Ramos (cell line): ENCODE results near the gene EHMT1.

Source experiments
- in situ Hi-C: fragments of 300-500 bp; cut with MboI; formaldehyde crosslinking; loops from one replicate; pipeline ENCODE4 v1.14.3; 2022; ENCODE audit warnings: low sequenced_read_pairs; ENCODE audit not compliant: unreplicated experiment

EHMT1 gene

DNA sequence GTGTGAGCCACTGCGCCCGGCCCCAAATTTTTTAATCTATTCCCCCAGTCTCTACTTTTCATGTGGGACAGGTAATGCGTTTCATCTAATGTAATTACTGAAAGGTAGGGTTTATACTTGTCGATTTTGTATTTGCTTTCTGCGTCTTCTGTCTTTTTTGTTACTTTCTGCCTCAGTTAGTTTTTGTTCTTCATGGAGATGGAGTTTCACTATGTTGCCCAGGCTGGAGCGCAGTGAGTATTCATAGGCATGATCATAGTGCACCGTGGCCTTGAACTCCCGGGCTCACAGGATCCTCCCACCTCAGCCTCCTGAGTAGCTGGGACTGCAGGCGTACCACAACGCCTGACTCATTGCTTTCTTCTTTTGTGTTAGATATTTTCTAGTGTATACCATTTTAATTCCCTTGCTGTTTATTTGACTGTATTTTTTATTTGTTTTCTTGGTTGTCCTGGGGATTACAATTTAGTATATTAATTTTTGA, 23.4 kb downstream of the EHMT1 start:
- in situ Hi-C loops: no loop called here

GRCh38 chr9:137642892-137643291, 24.1 kb downstream of the EHMT1 start:
- in situ Hi-C loops: no loop called here

- in situ Hi-C loops: no loop called here
Measured at GRCh38 chr9:137643921-137644320, 25.1 kb downstream of the EHMT1 start.

- in situ Hi-C loops: no loop called here
Measured at GRCh38 chr9:137645211-137645610, 26.4 kb downstream of the EHMT1 start.

- in situ Hi-C loops: no loop called here
Measured at GRCh38 chr9:137646341-137646740, 27.5 kb downstream of the EHMT1 start.

DNA sequence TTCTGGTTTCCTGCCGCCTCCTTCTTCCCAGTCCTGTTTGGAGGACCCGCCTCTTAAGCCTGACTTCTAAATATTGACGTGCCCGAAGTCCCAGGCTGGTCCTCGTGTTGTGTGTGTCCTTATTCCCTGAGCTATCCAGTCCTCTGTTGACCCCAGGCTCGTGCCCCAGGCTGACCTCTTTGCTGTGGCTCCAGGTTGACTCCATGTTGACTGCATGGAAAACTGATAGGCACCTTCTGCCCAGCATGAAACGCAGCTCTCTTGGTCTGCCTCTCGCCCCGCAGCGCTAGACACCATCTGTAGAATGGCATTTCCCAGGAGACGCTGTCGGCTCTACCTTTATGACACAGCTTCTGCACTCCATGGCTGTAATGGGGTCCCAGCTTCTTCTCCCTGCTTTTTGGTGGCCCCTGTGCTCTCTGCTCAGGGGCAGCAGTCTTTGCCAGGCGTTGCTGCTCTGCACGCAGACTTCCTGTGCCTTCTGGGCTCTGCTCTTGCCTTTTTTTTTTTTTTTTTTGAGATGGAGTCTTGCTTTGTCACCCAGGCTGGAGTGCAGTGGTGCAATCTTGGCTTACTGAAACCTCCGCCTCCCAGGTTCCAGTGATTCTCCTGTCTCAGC, 28.4 kb downstream of the EHMT1 start:
- in situ Hi-C loops: no loop called here

GRCh38 chr9:137648396-137648795, 29.6 kb downstream of the EHMT1 start:
- in situ Hi-C loops: no loop called here

GRCh38 chr9:137649553-137649952, 30.7 kb downstream of the EHMT1 start:
- in situ Hi-C loops: no loop called here

- in situ Hi-C loops: no loop called here
Measured at GRCh38 chr9:137650259-137650658, 31.5 kb downstream of the EHMT1 start.

GRCh38 chr9:137650779-137651178, 32.0 kb downstream of the EHMT1 start:
- in situ Hi-C loops: no loop called here

- in situ Hi-C loops: no loop called here
Measured at GRCh38 chr9:137656416-137656815, 37.6 kb downstream of the EHMT1 start.

DNA sequence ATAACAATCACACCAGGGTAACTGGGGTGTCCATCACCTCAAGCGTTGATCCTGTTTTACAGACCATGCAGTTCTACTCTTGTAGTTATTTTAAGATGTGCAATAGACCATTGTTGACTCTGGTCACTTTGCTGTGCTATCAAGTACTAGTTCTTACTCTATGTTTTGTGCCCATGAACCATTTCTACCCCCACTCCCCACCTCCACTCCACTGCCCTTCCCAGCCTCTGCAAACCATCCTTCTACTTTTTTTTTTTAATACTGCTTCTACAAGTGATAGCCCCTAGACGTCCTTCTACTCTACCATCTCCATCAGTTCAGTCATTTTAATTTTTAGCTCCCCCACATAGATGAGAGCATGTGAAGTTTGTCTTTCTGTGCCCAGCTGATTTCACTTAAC, 38.8 kb downstream of the EHMT1 start:
- in situ Hi-C loops: no loop called here

- in situ Hi-C loops: no loop called here
Measured at GRCh38 chr9:137658781-137659180, 40.0 kb downstream of the EHMT1 start.

GRCh38 chr9:137660144-137660543, 41.3 kb downstream of the EHMT1 start:
- in situ Hi-C loops: no loop called here

- in situ Hi-C loops: no loop called here
Measured at GRCh38 chr9:137663584-137663983, 44.8 kb downstream of the EHMT1 start.

DNA sequence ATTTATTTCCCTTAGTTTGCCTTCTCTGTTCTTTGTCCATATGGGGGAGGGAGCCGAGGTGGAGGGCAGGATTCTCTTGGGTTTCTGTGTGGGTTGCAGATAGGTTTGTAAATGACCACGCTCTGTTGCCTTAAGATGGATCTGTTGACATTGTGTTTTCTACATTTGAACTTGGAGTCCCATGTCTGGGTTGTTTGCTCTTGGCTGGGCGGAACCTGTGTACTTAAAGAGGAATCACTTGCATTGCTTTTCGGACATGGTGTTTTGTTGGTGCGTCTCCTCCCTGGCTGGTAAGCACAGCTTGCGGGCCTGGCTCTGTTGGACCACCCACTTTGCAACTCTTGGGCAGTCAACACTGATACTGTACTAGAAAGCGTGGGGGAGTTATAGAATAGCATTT, 45.9 kb downstream of the EHMT1 start:
- in situ Hi-C loops: no loop called here

- in situ Hi-C loops: no loop called here
Measured at GRCh38 chr9:137665226-137665625, 46.4 kb downstream of the EHMT1 start.

DNA sequence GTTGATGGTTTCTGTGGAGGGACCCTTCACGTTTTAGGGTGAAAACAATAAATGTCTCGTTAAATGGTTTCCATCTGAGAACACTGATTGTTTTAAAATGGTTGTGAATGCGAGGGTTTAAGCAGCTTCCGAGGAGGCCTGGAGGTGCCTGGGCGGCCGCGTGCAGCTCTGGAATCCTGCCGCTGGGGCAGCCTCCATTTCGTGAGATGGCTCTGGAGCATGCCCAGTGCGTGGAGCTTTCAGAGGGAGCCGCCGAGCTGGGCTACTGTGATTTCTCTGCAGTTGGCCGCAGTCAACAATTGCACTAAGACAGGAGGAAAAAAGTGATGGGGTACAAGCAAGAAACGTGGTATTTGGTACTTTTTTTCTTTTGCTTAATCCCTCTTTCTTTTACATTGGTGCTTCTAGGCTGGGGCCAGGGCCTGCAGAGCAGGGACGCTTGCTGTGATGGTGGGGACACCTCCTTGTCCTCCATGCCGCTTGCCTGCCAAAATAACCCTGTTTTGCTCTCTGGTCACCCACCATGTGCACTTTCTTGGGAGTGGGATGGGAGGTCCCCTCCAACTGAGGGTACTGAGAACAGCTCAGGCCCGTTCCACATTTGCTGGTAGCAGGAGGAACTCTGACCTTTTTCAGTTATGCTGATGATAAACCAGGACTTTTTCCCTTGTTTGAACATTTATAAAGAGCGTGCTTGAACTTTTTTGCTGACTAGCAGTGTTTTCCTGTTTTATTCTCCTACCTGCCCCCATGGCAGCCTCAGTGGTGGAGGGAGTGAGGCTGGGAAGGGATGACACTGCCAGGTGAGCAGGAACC, 47.1 kb downstream of the EHMT1 start:
- in situ Hi-C loops: no loop called here

GRCh38 chr9:137666513-137666822, 47.7 kb downstream of the EHMT1 start:
- in situ Hi-C loops: no loop called here

- in situ Hi-C loops: no loop called here
Measured at GRCh38 chr9:137666955-137667670, 48.3 kb downstream of the EHMT1 start.

GRCh38 chr9:137668203-137668602, 49.4 kb downstream of the EHMT1 start:
- in situ Hi-C loops: no loop called here
